Measurements from ENCODE around the gene MYEF2. TPM values are rescaled to one million over a fixed set of nuclear protein-coding genes. Genes with fewer than 3 reads are reported as not detected.

MYEF2 gene
- total and polyA plus RNA-seq, 2 experiments from 2014 or later, result 62.0 to 79.7 TPM

DNA sequence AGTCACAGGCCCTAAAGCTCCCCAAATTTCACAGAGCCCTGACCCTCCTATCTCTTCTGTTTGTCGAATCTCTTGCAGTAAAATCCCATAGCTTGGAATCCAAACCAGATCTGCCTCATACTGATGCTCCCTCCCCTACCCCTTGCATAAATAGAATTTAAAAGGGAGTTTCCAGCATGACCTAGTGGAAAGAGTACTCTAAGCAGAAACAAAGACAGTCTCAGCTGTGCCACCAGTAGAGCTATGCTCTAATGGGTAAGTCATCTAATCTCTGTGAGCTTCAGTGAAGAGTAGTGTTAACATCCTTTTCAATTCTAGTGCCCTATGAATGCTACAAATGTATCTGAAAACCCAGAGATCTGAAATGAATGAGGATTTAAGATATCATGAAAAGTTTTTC is 24.0 kb upstream of the MYEF2 start:
- H3K4me3 ChIP-seq, result no peak overlapping the region
- DNase-seq (ENCODE audit: low spot score), result peak; percentile 39
- H3K79me2 ChIP-seq (replicated peaks; ENCODE audit: insufficient read depth), result no peaks in the 10 kb centered on the region
- ATAC-seq, result peak; percentile 80
- Mint-ChIP-seq H3K27ac (no peak overlapping the region), H3K27me3 (ENCODE audit: insufficient read depth, low read depth, poor library complexity) (peaks cover 4% of the 10 kb centered on the region), H3K4me3 (no peak overlapping the region), H3K4me1 (peaks cover 8% of the 10 kb centered on the region), H3K9me3 (no peaks in the 10 kb centered on the region), H3K36me3 (ENCODE audit: low read depth) (no peaks in the 10 kb centered on the region)
- H4K20me1 ChIP-seq (replicated peaks; ENCODE audit: insufficient read depth), result no peaks in the 10 kb centered on the region
- no peaks in the 10 kb centered on the region for H3K27me3 ChIP-seq (ENCODE audit: insufficient read depth)
- TF ChIP-seq, protein P1, sequence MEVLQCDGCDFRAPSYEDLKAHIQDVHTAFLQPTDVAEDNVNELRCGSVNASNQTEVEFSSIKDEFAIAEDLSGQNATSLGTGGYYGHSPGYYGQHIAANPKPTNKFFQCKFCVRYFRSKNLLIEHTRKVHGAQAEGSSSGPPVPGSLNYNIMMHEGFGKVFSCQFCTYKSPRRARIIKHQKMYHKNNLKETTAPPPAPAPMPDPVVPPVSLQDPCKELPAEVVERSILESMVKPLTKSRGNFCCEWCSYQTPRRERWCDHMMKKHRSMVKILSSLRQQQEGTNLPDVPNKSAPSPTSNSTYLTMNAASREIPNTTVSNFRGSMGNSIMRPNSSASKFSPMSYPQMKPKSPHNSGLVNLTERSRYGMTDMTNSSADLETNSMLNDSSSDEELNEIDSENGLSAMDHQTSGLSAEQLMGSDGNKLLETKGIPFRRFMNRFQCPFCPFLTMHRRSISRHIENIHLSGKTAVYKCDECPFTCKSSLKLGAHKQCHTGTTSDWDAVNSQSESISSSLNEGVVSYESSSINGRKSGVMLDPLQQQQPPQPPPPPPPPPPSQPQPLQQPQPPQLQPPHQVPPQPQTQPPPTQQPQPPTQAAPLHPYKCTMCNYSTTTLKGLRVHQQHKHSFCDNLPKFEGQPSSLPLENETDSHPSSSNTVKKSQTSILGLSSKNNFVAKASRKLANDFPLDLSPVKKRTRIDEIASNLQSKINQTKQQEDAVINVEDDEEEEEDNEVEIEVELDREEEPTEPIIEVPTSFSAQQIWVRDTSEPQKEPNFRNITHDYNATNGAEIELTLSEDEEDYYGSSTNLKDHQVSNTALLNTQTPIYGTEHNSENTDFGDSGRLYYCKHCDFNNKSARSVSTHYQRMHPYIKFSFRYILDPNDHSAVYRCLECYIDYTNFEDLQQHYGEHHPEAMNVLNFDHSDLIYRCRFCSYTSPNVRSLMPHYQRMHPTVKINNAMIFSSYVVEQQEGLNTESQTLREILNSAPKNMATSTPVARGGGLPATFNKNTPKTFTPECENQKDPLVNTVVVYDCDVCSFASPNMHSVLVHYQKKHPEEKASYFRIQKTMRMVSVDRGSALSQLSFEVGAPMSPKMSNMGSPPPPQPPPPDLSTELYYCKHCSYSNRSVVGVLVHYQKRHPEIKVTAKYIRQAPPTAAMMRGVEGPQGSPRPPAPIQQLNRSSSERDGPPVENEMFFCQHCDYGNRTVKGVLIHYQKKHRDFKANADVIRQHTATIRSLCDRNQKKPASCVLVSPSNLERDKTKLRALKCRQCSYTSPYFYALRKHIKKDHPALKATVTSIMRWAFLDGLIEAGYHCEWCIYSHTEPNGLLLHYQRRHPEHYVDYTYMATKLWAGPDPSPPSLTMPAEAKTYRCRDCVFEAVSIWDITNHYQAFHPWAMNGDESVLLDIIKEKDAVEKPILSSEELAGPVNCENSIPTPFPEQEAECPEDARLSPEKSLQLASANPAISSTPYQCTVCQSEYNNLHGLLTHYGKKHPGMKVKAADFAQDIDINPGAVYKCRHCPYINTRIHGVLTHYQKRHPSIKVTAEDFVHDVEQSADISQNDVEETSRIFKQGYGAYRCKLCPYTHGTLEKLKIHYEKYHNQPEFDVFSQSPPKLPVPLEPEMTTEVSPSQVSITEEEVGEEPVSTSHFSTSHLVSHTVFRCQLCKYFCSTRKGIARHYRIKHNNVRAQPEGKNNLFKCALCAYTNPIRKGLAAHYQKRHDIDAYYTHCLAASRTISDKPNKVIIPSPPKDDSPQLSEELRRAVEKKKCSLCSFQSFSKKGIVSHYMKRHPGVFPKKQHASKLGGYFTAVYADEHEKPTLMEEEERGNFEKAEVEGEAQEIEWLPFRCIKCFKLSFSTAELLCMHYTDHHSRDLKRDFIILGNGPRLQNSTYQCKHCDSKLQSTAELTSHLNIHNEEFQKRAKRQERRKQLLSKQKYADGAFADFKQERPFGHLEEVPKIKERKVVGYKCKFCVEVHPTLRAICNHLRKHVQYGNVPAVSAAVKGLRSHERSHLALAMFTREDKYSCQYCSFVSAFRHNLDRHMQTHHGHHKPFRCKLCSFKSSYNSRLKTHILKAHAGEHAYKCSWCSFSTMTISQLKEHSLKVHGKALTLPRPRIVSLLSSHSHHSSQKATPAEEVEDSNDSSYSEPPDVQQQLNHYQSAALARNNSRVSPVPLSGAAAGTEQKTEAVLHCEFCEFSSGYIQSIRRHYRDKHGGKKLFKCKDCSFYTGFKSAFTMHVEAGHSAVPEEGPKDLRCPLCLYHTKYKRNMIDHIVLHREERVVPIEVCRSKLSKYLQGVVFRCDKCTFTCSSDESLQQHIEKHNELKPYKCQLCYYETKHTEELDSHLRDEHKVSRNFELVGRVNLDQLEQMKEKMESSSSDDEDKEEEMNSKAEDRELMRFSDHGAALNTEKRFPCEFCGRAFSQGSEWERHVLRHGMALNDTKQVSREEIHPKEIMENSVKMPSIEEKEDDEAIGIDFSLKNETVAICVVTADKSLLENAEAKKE (CRISPR knock-in tag; IDR thresholded peaks at IDR 0.05), result no peak
- TF ChIP-seq ZNF114 (CRISPR knock-in tag; IDR thresholded peaks at IDR 0.05) (no peak), EZH2phosphoT487 (IDR thresholded peaks at IDR 0.05; ENCODE audit: unreplicated experiment) (no peak), POLR2AphosphoS5 (IDR thresholded peaks at IDR 0.05; ENCODE audit: low read depth) (no peak), ZNF331 (CRISPR knock-in tag; IDR thresholded peaks at IDR 0.05; ENCODE audit: low read depth) (no peak), EZH2 (IDR thresholded peaks at IDR 0.05; ENCODE audit: low read depth, unreplicated experiment) (no peak), NANOG (IDR thresholded peaks at IDR 0.05; ENCODE audit: borderline replicate concordance) (no peak), JUNB (IDR thresholded peaks at IDR 0.05; ENCODE audit: unreplicated experiment) (no peak), CREB1 (CRISPR knock-in tag; IDR thresholded peaks at IDR 0.05; ENCODE audit: low read depth) (no peak), STAT1 (IDR thresholded peaks at IDR 0.05; ENCODE audit: unreplicated experiment) (no peak)
- TF ChIP-seq, protein P2, sequence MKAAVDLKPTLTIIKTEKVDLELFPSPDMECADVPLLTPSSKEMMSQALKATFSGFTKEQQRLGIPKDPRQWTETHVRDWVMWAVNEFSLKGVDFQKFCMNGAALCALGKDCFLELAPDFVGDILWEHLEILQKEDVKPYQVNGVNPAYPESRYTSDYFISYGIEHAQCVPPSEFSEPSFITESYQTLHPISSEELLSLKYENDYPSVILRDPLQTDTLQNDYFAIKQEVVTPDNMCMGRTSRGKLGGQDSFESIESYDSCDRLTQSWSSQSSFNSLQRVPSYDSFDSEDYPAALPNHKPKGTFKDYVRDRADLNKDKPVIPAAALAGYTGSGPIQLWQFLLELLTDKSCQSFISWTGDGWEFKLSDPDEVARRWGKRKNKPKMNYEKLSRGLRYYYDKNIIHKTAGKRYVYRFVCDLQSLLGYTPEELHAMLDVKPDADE (IDR thresholded peaks at IDR 0.05), result no peak
- TF ChIP-seq, protein P3, sequence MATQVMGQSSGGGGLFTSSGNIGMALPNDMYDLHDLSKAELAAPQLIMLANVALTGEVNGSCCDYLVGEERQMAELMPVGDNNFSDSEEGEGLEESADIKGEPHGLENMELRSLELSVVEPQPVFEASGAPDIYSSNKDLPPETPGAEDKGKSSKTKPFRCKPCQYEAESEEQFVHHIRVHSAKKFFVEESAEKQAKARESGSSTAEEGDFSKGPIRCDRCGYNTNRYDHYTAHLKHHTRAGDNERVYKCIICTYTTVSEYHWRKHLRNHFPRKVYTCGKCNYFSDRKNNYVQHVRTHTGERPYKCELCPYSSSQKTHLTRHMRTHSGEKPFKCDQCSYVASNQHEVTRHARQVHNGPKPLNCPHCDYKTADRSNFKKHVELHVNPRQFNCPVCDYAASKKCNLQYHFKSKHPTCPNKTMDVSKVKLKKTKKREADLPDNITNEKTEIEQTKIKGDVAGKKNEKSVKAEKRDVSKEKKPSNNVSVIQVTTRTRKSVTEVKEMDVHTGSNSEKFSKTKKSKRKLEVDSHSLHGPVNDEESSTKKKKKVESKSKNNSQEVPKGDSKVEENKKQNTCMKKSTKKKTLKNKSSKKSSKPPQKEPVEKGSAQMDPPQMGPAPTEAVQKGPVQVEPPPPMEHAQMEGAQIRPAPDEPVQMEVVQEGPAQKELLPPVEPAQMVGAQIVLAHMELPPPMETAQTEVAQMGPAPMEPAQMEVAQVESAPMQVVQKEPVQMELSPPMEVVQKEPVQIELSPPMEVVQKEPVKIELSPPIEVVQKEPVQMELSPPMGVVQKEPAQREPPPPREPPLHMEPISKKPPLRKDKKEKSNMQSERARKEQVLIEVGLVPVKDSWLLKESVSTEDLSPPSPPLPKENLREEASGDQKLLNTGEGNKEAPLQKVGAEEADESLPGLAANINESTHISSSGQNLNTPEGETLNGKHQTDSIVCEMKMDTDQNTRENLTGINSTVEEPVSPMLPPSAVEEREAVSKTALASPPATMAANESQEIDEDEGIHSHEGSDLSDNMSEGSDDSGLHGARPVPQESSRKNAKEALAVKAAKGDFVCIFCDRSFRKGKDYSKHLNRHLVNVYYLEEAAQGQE (IDR thresholded peaks at IDR 0.05; ENCODE audit: unreplicated experiment), result no peak
- TF ChIP-seq, protein P4, sequence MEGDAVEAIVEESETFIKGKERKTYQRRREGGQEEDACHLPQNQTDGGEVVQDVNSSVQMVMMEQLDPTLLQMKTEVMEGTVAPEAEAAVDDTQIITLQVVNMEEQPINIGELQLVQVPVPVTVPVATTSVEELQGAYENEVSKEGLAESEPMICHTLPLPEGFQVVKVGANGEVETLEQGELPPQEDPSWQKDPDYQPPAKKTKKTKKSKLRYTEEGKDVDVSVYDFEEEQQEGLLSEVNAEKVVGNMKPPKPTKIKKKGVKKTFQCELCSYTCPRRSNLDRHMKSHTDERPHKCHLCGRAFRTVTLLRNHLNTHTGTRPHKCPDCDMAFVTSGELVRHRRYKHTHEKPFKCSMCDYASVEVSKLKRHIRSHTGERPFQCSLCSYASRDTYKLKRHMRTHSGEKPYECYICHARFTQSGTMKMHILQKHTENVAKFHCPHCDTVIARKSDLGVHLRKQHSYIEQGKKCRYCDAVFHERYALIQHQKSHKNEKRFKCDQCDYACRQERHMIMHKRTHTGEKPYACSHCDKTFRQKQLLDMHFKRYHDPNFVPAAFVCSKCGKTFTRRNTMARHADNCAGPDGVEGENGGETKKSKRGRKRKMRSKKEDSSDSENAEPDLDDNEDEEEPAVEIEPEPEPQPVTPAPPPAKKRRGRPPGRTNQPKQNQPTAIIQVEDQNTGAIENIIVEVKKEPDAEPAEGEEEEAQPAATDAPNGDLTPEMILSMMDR (conservative IDR thresholded peaks at IDR 0.05; ENCODE audit: low read depth in 2 of 2), result no peak
- peaks cover 11% of the 10 kb centered on the region; the same call in 1 of the 2 replicates for H3K9me2 ChIP-seq (ENCODE audit: insufficient read depth)
- no peak overlapping the region for H2AFZ ChIP-seq
- H3F3A ChIP-seq (replicated peaks; ENCODE audit: low read depth), result no peaks in the 10 kb centered on the region
- peaks cover 11% of the 10 kb centered on the region; the same call in 1 of the 2 replicates for H3K4me1 ChIP-seq (ENCODE audit: insufficient read depth)
- H3K36me3 ChIP-seq (ENCODE audit: insufficient read depth), result no peaks in the 10 kb centered on the region
- no peak overlapping the region for H3K4me2 ChIP-seq
- H3K27ac ChIP-seq (ENCODE audit: low read depth), result no peak overlapping the region

All from GM23338 (cell line).